Measurements from ENCODE around the gene EIF4A3.
A peak's percentile ranks its signal among the peaks of the same experiment; 100 is the strongest.

EIF4A3 gene

DNA sequence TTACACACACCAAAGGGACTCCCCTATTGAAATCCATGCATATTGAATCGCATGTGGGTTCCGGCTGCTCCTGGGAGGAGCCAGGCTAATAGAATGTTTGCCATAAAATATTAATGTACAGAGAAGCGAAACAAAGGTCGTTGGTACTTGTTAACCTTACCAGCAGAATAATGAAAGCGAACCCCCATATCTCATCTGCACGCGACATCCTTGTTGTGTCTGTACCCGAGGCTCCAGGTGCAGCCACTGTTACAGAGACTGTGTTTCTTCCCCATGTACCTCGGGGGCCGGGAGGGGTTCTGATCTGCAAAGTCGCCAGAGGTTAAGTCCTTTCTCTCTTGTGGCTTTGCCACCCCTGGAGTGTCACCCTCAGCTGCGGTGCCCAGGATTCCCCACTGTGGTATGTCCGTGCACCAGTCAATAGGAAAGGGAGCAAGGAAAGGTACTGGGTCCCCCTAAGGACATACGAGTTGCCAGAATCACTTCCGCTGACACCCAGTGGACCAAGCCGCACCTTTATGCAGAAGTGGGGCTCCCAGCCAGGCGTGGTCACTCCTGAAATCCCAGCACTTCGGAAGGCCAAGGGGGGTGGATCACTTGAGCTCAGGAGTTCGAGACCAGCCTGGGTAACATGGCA, 43.4 kb downstream of the EIF4A3 start:
- H3K4me1 ChIP-seq (ENCODE audit: low read depth, poor library complexity, severe bottlenecking), result peaks cover 17% of the 10 kb centered on the region
- H3K79me2 ChIP-seq (ENCODE audit: insufficient read depth, low read depth), result no peaks in the 10 kb centered on the region
- H3K27me3 ChIP-seq (ENCODE audit: insufficient read depth, low read depth), result peaks cover 13% of the 10 kb centered on the region
- no peaks in the 10 kb centered on the region for H4K20me1 ChIP-seq (ENCODE audit: insufficient read depth)
- no peak overlapping the region for H3K27ac ChIP-seq
- H3K4me2 ChIP-seq, result no peak overlapping the region
- H3K36me3 ChIP-seq (ENCODE audit: insufficient read depth), result no peaks in the 10 kb centered on the region
- no peak overlapping the region for H2AFZ ChIP-seq (ENCODE audit: low read depth)
- TF ChIP-seq, protein P1, sequence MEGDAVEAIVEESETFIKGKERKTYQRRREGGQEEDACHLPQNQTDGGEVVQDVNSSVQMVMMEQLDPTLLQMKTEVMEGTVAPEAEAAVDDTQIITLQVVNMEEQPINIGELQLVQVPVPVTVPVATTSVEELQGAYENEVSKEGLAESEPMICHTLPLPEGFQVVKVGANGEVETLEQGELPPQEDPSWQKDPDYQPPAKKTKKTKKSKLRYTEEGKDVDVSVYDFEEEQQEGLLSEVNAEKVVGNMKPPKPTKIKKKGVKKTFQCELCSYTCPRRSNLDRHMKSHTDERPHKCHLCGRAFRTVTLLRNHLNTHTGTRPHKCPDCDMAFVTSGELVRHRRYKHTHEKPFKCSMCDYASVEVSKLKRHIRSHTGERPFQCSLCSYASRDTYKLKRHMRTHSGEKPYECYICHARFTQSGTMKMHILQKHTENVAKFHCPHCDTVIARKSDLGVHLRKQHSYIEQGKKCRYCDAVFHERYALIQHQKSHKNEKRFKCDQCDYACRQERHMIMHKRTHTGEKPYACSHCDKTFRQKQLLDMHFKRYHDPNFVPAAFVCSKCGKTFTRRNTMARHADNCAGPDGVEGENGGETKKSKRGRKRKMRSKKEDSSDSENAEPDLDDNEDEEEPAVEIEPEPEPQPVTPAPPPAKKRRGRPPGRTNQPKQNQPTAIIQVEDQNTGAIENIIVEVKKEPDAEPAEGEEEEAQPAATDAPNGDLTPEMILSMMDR (conservative IDR thresholded peaks at IDR 0.05; ENCODE audit: low read depth, low read length), result no peak
- H3K4me3 ChIP-seq (IDR thresholded peaks at IDR 0.05; ENCODE audit: insufficient read depth, low read depth, low read length), result no peak overlapping the region
- no peak overlapping the region for H3K9ac ChIP-seq

DNA sequence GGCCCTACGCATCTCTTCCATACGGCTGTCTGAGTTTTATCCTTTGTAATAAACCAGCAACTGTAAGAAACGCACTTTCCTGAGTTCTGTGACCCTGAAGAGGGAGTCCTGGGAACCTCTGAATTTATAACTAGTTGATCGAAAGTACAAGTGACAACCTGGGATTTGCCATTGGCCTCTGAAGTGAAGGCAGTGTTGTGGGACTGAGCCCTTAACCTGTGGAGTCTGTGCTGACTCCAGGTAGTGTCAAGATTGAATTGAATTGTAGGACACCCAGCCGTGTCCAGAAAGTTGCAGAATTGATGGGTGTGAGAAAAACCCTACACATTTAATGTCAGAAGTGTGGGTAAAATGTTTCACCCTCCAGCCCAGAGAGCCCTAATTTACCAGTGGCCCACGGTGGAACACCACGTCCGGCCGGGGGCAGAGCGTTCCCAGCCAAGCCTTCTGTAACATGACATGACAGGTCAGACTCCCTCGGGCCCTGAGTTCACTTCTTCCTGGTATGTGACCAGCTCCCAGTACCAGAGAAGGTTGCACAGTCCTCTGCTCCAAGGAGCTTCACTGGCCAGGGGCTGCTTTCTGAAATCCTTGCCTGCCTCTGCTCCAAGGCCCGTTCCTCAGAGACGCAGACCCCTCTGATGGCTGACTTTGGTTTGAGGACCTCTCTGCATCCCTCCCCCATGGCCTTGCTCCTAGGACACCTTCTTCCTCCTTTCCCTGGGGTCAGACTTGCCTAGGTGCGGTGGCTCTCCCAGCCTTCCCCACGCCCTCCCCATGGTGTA, 44.1 kb downstream of the EIF4A3 start:
- Histone ChIP-seq H3K4me3 (IDR thresholded peaks at IDR 0.05; ENCODE audit: insufficient read depth, low read depth, low read length) (no peak overlapping the region), H3K4me1 (ENCODE audit: low read depth, poor library complexity, severe bottlenecking) (peaks cover 17% of the 10 kb centered on the region), H4K20me1 (ENCODE audit: insufficient read depth) (no peaks in the 10 kb centered on the region), H2AFZ (ENCODE audit: low read depth) (no peak overlapping the region), H3K27ac (no peak overlapping the region), H3K27me3 (ENCODE audit: insufficient read depth, low read depth) (peaks cover 17% of the 10 kb centered on the region), H3K36me3 (ENCODE audit: insufficient read depth) (no peaks in the 10 kb centered on the region), H3K4me2 (peak overlapping the region; percentile 99), H3K9ac (no peak overlapping the region), H3K79me2 (ENCODE audit: insufficient read depth, low read depth) (no peaks in the 10 kb centered on the region)
- TF ChIP-seq, protein P1 (conservative IDR thresholded peaks at IDR 0.05; ENCODE audit: low read depth, low read length), result no peak

DNA sequence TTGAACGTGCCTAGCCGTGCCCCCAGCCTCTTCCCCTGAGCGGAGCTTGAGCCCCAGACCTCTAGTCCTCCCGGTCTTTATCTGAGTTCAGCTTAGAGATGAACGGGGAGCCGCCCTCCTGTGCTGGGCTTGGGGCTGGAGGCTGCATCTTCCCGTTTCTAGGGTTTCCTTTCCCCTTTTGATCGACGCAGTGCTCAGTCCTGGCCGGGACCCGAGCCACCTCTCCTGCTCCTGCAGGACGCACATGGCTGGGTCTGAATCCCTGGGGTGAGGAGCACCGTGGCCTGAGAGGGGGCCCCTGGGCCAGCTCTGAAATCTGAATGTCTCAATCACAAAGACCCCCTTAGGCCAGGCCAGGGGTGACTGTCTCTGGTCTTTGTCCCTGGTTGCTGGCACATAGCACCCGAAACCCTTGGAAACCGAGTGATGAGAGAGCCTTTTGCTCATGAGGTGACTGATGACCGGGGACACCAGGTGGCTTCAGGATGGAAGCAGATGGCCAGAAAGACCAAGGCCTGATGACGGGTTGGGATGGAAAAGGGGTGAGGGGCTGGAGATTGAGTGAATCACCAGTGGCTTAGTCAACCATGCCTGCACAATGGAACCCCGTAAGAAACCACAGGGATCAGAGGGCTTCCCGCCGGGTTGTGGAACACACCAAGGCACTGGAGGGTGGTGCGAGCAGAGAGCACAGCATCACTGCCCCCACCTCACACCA, 44.8 kb downstream of the EIF4A3 start:
- TF ChIP-seq, protein P1 (conservative IDR thresholded peaks at IDR 0.05; ENCODE audit: low read depth, low read length), result no peak
- Histone ChIP-seq H4K20me1 (ENCODE audit: insufficient read depth) (no peaks in the 10 kb centered on the region), H3K36me3 (ENCODE audit: insufficient read depth) (no peaks in the 10 kb centered on the region), H3K4me3 (IDR thresholded peaks at IDR 0.05; ENCODE audit: insufficient read depth, low read depth, low read length) (no peak overlapping the region), H2AFZ (ENCODE audit: low read depth) (peak overlapping the region; percentile 73), H3K79me2 (ENCODE audit: insufficient read depth, low read depth) (no peaks in the 10 kb centered on the region), H3K4me1 (ENCODE audit: low read depth, poor library complexity, severe bottlenecking) (peaks cover 17% of the 10 kb centered on the region), H3K27me3 (ENCODE audit: insufficient read depth, low read depth) (peaks cover 25% of the 10 kb centered on the region), H3K4me2 (peak overlapping the region; percentile 99), H3K27ac (peak overlapping the region; percentile 16; the same call in 1 of the 2 replicates), H3K9ac (peak overlapping the region; percentile 83)

DNA sequence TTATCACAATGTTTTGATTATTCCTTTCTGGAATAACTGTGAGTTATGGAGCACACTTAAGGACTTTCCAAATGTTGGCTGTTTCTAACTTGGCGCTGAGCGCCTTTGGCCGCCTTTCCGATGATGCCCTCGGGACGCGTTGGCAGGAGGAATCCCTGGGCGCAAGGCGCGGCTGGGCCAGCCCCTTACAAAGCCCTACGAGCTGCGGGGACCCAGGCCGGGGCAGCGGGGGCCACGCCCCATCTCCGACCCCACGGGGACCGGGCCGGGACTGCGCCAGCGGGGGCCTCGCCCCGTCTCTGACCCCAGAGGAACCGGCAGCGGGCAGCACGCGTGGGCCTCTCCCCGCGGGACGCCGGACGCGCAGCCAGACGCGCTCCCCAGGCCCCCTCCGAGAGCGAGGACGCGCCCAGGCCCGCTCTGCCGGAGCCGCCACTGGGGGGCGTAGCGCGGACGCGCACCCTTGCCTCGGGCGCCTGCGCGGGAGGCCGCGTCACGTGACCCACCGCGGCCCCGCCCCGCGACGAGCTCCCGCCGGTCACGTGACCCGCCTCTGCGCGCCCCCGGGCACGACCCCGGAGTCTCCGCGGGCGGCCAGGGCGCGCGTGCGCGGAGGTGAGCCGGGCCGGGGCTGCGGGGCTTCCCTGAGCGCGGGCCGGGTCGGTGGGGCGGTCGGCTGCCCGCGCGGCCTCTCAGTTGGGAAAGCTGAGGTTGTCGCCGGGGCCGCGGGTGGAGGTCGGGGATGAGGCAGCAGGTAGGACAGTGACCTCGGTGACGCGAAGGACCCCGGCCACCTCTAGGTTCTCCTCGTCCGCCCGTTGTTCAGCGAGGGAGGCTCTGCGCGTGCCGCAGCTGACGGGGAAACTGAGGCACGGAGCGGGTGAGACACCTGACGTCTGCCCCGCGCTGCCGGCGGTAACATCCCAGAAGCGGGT, 45.6 kb downstream of the EIF4A3 start, which contains the start of gene GAA:
Gene GAA, plus strand, starts transcription at position 571 of the 935 bp plus-strand sequence. CDS start 3,006 bp downstream, outside the sequence.
- Histone ChIP-seq H3K36me3 (ENCODE audit: insufficient read depth) (no peaks in the 10 kb centered on the region), H3K79me2 (ENCODE audit: insufficient read depth, low read depth) (no peaks in the 10 kb centered on the region), H3K27ac (peak within 1 kb of the TSS; percentile 16; the same call in 1 of the 2 replicates), H3K27me3 (ENCODE audit: insufficient read depth, low read depth) (peaks cover 29% of the 10 kb centered on the region), H3K4me2 (peak within 1 kb of the TSS; percentile 99), H3K4me3 (IDR thresholded peaks at IDR 0.05; ENCODE audit: insufficient read depth, low read depth, low read length) (peak within 1 kb of the TSS; percentile 24), H2AFZ (ENCODE audit: low read depth) (peak within 1 kb of the TSS; percentile 93), H3K4me1 (ENCODE audit: low read depth, poor library complexity, severe bottlenecking) (peaks cover 17% of the 10 kb centered on the region), H4K20me1 (ENCODE audit: insufficient read depth) (no peaks in the 10 kb centered on the region), H3K9ac (peak within 1 kb of the TSS; percentile 83)
- TF ChIP-seq, protein P1 (conservative IDR thresholded peaks at IDR 0.05; ENCODE audit: low read depth, low read length), result peak; percentile 60

Measured in KMS-11 (cell line).